GM10266 (cell line): ENCODE measurements around the gene C6.

ENCODE experiments used
- DNase-seq: peaks from one replicate; pipeline ENCODE4 v3.0.0; 2012; ENCODE audit errors: extremely low spot score
- CTCF ChIP-seq: IDR thresholded peaks from 2 replicates; pipeline ENCODE4 v1.5.1; 2012; ENCODE audit warnings: mild to moderate bottlenecking, low read depth; ENCODE audit not compliant: control insufficient read depth, insufficient read depth; ENCODE audit errors: missing control alignments

The C6 gene

DNA sequence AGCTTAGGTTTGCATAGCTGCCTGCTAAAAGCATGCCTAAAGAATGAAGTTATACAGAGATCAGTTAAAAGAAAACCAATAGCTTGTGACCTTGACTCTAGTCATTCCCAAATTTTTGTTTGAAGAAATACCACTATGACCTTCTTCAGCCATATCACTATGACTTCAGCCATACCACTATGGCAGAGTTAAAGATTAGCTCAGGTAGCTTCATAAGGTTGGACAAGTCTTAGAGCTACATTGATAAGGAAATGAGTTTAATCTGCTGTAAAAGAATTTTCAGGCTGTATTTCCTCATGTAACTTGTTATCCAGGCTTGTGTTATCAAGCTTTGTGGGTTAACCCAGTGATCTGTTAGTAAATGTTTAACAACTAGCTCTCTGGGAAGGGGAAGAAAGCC is 30.7 kb downstream of the C6 start:
- no peak for DNase-seq
- no peak for TF ChIP-seq CTCF

GRCh38 chr5:41181691-41182564 is 31.4 kb downstream of the C6 start:
- no peak for TF ChIP-seq CTCF
- no peak for DNase-seq

DNA sequence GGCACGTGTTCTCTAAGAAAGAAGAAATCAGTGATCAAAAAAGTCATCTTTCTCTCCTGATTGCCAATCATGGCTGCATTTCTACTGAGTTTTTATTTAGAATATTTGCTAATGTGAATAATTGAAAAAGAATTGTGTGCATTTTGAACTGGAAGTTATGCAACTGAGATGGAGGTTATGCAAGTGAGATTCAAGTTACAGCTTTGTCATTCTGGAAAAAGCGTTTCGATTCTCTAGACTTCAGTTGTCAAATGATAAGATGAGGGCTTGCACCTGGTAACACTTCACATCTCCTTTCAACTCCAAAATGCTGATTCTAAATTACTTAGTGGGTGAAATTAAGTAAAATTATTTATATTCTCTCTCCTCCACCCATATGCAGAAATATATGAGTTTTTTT is 36.4 kb downstream of the C6 start:
- TF ChIP-seq CTCF, result no peak
- DNase-seq, result no peak

GRCh38 chr5:41172012-41172411 is 41.3 kb downstream of the C6 start:
- DNase-seq, result no peak
- TF ChIP-seq CTCF, result no peak

DNA sequence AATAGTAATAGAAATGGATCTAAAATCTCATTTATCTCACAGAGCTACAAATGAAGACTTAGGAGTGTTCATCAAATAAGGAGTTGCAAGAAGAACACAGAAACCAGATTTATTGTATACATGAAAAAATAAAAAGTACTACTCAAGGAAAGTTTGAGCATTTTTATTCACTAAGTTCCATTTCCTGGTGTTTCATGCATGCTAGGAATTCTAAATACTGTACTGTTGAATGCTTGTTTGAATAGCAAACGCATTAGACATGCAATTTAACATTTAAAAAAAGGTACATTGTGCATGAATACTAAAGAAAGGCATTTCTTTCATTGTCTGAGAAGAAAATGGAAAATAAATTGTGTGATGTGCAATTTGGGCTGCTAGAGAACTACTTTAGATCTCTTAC is 52.1 kb downstream of the C6 start:
- no peak for TF ChIP-seq CTCF
- no peak for DNase-seq

GRCh38 chr5:41157272-41157894 is 55.9 kb downstream of the C6 start:
- no peak for TF ChIP-seq CTCF
- DNase-seq, result no peak

GRCh38 chr5:41156739-41157138 is 56.6 kb downstream of the C6 start:
- DNase-seq, result no peak
- TF ChIP-seq CTCF, result no peak
